AG09309 (cell line): ENCODE data around the gene PLK5.
A peak's percentile ranks its signal among the peaks of the same experiment; 100 is the strongest.

Source experiments
- DNase-seq: peaks from one replicate; pipeline ENCODE4 v3.0.0-alpha.2; 2010; ENCODE audit warnings: low read depth
- H3K4me3 ChIP-seq: 2 replicates; pipeline ENCODE4 v1.5.1; 2011; ENCODE audit warnings: mild to moderate bottlenecking, low read depth, low read length, moderate library complexity; ENCODE audit not compliant: control insufficient read depth
- CTCF ChIP-seq: IDR thresholded peaks from 2 replicates; pipeline ENCODE4 v1.5.1; 2011; ENCODE audit warnings: mild to moderate bottlenecking, low read depth, low read length, inconsistent platforms; ENCODE audit not compliant: insufficient read depth, control insufficient read depth; ENCODE audit errors: missing control alignments

PLK5 gene

GRCh38 chr19:1507192-1507660 lies 16.7 kb upstream of the PLK5 start:
- DNase-seq, result no peak
- H3K4me3 ChIP-seq, result no peak overlapping the region

GRCh38 chr19:1507763-1508506 lies 15.9 kb upstream of the PLK5 start:
- DNase-seq, result peak; percentile 81
- peak overlapping the region; percentile 38 for H3K4me3 ChIP-seq
- no peak for TF ChIP-seq CTCF

More at GRCh38 chr19:1507192-1507660, 16.7 kb upstream of the PLK5 start:
- no peak for TF ChIP-seq CTCF

GRCh38 chr19:1508507-1508856 lies 15.4 kb upstream of the PLK5 start:
- H3K4me3 ChIP-seq, result no peak overlapping the region

GRCh38 chr19:1509602-1510441 lies 14.1 kb upstream of the PLK5 start:
- DNase-seq, result no peak
- no peak overlapping the region for H3K4me3 ChIP-seq
- no peak for TF ChIP-seq CTCF

More at GRCh38 chr19:1508507-1508856, 15.4 kb upstream of the PLK5 start:
- TF ChIP-seq CTCF, result no peak
- DNase-seq, result no peak

GRCh38 chr19:1510442-1510806 lies 13.5 kb upstream of the PLK5 start:
- DNase-seq, result no peak
- H3K4me3 ChIP-seq, result no peak overlapping the region
- TF ChIP-seq CTCF, result no peak

GRCh38 chr19:1510807-1511206 lies 13.1 kb upstream of the PLK5 start:
- no peak for DNase-seq
- H3K4me3 ChIP-seq, result no peak overlapping the region
- TF ChIP-seq CTCF, result no peak
